OCI-M1 (cell line): Measurements from ENCODE around the gene BICRA.
"Not testable (repeated sequence)": the region's sequence is repeated elsewhere in the genome, so short reads cannot be mapped to it uniquely, and the experiment has no call there.

Experiments
- DNase-seq: peaks from one replicate; lab custom pipeline; 2025; lab: John Stamatoyannopoulos, UW

The BICRA gene

DNA sequence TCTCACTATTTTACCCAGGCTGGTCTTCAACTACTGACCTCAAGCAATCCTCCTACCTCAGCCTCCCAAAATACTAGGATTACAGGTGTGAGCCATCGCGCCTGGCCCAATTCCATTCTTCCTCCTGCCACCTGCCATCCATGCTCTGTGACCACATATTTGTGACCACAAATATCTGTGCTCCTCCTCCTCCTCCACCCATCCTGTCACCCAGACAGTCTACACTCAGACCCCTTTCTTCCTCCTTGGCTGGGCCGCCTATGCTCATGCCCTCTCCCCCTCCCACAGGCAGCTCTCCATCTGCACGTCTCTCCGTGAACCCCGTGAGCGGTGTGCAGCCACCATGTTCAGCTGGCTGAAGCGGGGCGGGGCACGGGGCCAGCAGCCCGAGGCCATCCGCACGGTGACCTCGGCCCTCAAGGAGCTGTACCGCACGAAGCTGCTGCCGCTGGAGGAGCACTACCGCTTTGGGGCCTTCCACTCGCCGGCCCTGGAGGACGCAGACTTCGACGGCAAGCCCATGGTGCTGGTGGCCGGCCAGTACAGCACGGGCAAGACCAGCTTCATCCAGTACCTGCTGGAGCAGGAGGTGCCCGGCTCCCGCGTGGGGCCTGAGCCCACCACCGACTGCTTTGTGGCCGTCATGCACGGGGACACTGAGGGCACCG is 107.5 kb downstream of the BICRA start:
- no peak for DNase-seq

GRCh38 chr19:47718415-47719046 is 109.6 kb downstream of the BICRA start:
- not testable (repeated sequence) for DNase-seq

DNA sequence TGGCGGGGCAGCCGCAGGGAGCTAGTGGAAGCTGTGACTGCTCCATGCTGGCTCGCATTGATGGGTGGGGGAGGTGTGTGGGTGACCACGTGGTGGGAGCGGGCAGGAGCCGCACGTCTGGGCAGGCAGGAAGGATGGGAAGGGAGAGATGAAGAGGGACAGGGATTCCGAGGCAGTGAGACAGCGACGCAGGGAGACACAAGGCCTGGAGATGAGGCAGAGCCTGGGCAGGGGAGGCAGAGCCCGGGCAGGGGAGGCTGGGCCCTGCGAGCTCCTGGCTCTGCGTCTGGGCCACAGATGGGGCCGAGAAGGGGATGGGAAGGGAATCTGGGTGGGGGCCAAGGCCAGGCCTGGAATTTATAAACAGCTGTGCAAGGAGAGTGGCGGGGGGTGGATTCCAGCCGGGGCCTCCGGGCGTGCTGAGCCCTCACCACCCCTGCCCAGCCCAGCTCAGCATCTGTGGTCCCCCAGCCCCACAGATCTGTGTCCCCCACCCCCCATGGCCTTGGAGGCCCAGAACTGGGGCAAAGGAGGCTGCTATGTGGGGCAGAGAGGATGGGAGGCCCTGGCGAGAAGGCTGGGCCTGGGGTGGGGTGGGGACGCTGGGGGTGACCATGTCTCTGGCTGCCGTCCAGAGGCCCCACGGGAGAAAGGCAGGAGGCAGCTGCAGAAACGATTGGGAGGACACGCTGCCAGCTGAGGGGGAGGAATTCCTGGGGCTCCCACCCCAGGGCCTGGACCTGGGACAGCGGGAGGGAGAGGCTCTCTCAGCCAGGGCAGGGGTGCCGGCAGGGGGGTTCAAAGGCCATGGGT is 110.3 kb downstream of the BICRA start:
- no peak for DNase-seq

GRCh38 chr19:47720669-47721422 is 111.9 kb downstream of the BICRA start:
- DNase-seq, result no peak

- DNase-seq, result peak; percentile 91
These were observed 114.6 kb downstream of the BICRA start for GRCh38 chr19:47723581-47723940.

DNA sequence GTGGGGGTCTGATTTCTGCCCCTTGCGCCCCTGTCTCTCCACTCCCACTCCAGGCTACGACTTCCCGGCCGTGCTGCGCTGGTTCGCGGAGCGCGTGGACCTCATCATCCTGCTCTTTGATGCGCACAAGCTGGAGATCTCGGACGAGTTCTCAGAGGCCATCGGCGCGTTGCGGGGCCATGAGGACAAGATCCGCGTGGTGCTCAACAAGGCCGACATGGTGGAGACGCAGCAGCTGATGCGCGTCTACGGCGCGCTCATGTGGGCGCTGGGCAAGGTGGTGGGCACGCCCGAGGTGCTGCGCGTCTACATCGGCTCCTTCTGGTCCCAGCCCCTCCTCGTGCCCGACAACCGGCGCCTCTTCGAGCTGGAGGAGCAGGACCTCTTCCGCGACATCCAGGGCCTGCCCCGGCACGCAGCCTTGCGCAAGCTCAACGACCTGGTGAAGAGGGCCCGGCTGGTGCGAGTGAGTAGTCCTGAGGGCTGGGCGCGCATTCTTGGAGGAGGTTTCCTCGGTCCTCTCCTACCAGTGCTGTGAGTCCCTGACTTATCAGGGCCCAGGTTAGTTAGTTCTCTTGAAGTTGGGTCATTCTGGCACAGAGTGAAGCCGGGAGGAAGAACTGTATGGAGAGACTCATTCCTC is 116.9 kb downstream of the BICRA start:
- DNase-seq, result no peak

DNA sequence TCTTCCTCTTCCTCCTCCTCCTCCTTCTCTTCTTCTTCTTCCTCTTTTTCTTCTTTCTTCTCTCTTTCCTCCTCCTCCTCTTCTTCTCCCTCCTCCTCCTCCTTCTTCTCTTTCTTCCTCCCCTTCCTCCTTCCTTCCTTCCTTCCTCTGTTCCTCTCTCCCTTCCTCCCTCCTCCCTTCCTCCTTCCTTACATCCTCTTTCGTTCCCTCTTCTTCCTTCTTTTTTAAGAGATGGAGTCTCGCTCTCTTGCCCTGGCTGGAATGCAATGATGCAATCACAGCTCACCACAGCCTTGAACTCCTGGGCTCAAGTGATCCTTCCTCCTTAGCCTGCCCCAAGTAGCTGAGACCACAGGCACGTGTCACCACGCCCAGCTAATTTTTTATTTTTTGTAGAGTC is 117.5 kb downstream of the BICRA start:
- peak; percentile 56 for DNase-seq

DNA sequence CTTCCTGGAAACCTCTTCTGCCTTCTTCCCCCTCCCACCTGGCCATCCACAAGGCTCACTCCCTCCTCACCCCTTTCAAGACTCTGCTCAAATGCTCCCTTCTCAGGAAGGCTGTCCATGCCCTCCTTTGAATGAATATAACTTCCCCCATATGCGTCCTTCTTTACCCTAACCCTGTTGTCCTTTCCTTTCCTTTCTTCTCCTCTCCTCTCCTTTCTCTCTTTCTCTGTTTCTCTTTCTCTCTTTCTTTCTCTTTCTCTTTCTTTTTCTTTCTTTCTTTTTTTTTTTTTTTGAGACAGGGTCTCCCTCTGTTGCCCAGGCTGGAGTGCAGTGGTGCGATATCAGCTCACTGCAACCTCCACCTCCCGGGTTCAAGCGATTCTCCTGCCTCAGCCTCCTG is 119.4 kb downstream of the BICRA start:
- DNase-seq, result not testable (repeated sequence)

DNA sequence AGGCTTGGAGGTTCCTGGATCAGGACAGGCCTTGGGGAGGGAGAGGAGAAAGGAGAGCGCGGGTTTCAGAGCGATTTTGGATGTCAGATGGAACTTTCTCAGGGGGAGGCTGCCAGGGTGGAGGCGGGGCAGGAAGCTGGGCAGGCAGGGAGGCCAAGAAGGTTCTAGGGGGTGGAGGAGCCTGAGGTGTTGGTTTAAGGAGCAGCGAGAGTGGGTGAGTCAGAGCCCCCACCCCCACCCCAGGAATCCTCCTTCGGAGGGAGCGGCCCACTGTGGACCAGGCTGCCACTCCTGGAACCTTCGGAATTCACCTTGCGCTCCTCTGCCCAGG is 120.5 kb downstream of the BICRA start:
- peak; percentile 63 for DNase-seq

GRCh38 chr19:47729799-47730520 is 121.0 kb downstream of the BICRA start:
- peak; percentile 95 for DNase-seq

DNA sequence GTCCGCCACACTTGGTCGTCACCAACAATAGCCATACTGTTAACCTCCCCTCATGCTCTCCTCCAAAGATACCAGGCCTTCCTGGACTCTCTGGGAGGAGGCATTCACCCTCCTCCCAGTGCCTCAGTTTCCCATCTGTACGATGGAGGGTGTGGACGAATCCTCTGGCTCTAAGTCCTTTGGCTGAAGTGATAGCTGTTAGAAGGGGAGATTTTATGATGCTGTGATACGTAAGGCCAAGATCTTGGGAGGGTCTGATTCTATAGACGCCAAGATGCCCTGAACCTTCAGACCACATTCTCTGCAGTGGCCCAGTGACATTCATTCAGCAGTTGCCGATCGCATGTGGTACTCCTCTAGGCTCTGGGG is 121.6 kb downstream of the BICRA start:
- no peak for DNase-seq

GRCh38 chr19:47730910-47731309 is 122.0 kb downstream of the BICRA start:
- DNase-seq, result no peak

DNA sequence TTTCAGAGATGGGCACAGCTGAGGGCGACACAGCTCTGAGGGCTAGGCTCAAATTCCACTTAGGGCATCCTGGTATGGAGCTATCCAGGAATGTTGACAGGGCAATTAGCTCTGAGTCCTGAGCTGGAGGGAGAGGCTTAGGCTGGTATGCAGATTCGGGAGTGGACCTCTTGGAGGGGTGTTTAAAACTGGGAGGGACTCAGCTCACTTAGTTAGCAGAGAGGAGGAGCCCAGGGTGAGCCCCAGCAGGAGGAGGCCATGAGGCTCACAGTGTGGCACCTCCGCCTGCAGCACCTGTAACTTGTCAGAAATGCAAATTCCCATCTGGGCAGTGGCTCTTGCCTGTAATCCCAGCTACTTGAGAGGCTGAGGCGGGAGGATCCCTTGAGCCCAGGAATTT is 126.2 kb downstream of the BICRA start:
- no peak for DNase-seq

DNA sequence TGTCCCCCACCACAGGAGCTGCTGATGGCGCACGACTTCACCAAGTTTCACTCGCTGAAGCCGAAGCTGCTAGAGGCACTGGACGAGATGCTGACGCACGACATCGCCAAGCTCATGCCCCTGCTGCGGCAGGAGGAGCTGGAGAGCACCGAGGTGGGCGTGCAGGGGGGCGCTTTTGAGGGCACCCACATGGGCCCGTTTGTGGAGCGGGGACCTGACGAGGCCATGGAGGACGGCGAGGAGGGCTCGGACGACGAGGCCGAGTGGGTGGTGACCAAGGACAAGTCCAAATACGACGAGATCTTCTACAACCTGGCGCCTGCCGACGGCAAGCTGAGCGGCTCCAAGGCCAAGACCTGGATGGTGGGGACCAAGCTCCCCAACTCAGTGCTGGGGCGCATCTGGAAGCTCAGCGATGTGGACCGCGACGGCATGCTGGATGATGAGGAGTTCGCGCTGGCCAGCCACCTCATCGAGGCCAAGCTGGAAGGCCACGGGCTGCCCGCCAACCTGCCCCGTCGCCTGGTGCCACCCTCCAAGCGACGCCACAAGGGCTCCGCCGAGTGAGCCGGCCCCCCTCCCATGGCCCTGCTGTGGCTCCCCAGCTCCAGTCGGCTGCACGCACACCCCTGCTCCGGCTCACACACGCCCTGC is 132.1 kb downstream of the BICRA start:
- no peak for DNase-seq

GRCh38 chr19:47741544-47742140 is 132.7 kb downstream of the BICRA start:
- DNase-seq, result no peak

DNA sequence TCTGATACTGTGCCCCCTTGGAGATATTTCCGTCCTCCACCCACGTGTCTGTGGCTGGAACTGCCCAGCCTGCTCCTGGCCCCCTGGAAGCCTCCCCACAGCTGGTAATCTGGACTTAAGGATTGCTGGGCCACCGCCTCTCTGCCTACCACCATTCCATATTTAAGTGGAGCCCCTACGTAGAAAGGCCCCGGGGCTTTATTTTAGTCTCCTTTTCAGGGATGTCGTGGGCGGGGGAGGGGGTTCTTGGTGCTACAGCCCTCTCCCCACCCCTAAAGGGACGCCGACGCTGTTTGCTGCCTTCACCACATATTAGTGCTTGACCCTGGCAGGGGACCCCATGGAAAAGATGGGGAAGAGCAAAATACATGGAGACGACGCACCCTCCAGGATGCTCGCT is 133.7 kb downstream of the BICRA start:
- DNase-seq, result no peak

- peak; percentile 98 for DNase-seq
These were observed 136.3 kb downstream of the BICRA start, which contains the start of gene NOP53 for GRCh38 chr19:47745010-47745901. TSS of gene NOP53 (plus strand) at chr19:47745546. CDS start at chr19:47745560, 14 bp downstream.

DNA sequence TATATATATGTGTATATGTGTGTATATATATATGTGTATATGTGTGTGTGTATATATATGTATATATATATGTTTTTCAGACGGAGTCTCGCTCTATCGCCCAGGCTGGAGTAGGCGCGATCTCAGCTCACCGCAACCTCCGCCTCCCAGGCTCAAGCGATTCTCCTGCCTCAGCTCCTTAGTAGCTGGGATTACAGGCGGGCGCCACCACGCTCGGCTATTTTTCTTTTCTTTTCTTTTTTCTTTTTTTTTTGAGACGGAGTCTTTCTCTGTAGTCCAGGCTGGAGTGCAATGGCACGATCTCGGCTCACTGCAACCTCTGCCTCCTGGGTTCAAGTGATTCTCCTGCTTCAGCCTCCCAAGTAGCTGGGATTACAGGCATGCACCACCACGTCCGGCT is 137.2 kb downstream of the BICRA start:
- DNase-seq, result not testable (repeated sequence)

DNA sequence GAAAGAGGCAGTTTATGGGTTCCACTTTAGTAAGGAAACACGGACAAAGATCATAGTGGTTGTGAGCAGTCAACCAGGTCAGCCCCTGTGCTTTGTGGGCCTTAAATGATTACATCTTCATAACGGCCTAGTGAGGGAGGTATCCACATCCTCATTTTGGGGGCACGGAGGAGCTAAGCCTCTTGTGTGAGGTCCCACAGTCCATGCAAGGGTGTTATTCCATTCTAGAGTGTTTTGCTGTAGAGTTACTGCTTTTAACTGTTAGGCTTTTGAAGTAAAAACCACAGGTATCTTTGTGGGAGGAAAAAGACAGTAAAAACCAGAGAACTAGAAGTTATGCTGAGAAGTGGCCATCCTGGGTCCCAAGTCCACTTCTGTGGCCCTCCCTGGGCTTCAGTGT is 140.4 kb downstream of the BICRA start:
- DNase-seq, result no peak
